Mucosa of stomach (tissue), 1 donor: ENCODE measurements around the gene WLS.
A peak's percentile ranks its signal among the peaks of the same experiment; 100 is the strongest.
"Not testable (repeated sequence)": the region's sequence is repeated elsewhere in the genome, so short reads cannot be mapped to it uniquely, and the experiment has no call there.

Source experiments
- H3K27me3 ChIP-seq: one replicate; pipeline ENCODE4 v1.7.0; 2013; ENCODE audit warnings: mild to moderate bottlenecking, low read length; ENCODE audit not compliant: control insufficient read depth, insufficient read depth
- H3K36me3 ChIP-seq: one replicate; pipeline ENCODE4 v1.7.0; 2013; ENCODE audit warnings: low read length; ENCODE audit not compliant: control insufficient read depth, insufficient read depth
- H3K4me1 ChIP-seq: one replicate; pipeline ENCODE4 v1.7.0; 2013; ENCODE audit warnings: mild to moderate bottlenecking, low read length; ENCODE audit not compliant: control insufficient read depth, insufficient read depth
- H3K4me3 ChIP-seq: one replicate; pipeline ENCODE4 v1.7.0; 2013; ENCODE audit warnings: low read length
- H3K9ac ChIP-seq: one replicate; pipeline ENCODE4 v1.7.0; 2013; ENCODE audit warnings: mild to moderate bottlenecking, low read length, moderate library complexity
- H3K9me3 ChIP-seq: one replicate; pipeline ENCODE4 v1.7.0; 2013; ENCODE audit warnings: mild to moderate bottlenecking, low read length, moderate library complexity; ENCODE audit not compliant: control insufficient read depth
- donor health status: Pancreatic carcinoma.

WLS gene

DNA sequence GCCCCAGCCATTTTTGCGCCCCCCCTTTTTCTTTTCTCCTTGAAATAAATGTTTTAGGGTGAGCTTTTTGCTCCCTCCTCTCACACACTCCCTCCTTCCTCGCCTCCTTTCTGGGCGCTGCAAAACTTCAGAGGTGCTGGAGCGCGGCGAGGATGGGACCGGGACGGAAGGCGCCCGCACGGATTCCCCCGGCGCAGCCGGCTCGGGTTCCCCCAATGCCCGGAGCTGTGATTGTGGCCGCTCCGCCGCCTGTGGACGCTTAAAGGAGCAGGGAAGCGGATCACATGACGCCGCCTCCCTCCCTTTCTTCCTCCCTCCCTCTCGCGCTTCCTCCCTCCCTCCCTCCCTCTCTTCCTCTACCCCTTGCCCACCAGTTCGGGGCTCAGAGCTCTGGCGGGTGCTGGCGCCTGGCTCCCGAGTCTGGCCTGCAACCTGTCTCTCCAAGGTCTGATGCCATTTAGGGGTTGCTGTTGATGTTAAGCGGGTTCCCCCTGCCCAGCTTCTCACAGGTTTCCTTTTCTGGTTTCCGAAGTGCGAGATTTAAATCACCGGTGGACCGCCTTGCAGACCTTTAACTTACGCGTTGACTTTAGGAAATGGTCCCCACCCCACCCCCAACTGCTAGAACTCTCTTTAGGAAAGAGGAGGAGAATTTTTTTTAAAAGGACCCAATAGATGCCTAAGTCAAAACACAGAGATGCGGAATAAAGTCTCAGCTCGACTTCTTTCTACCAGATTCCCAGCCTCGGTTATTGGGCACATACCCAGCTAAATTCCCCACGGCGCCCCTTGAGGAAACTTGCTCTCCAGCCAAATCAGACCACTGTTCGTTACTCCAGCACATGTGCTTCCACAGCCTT, at the start of gene WLS:
TSS of gene WLS (minus strand) at position 235 of the 860 bp plus-strand sequence. CDS start at position 11, 224 bp downstream.
- Histone ChIP-seq H3K4me1 (no peaks in the 10 kb centered on the region), H3K27me3 (no peaks in the 10 kb centered on the region), H3K9me3 (no peaks in the 10 kb centered on the region), H3K9ac (peak within 1 kb of the TSS; percentile 96), H3K4me3 (peak within 1 kb of the TSS; percentile 92), H3K36me3 (no peaks in the 10 kb centered on the region)

DNA sequence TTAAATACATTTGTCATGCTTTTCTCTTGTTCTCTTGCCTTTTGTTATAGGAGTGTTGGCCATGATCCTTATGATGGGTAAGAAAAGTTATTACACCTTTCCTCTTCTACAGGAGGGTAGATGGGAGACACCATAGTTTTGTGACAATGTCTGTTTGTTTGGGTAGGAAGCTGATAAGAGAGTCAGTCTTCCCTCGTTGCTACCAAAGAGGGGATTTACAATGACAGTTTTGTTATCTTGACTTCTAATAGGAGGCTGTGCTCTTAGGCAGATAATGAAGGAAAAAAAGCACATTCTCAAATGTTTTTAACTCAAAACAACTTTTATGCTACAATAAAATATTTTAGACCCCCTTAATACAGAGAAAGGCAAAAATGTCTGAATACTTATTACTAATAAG, 48.0 kb upstream of the WLS start:
- H3K4me3 ChIP-seq, result no peak overlapping the region
- H3K4me1 ChIP-seq, result no peaks in the 10 kb centered on the region
- H3K27me3 ChIP-seq, result no peaks in the 10 kb centered on the region
- no peaks in the 10 kb centered on the region for H3K9me3 ChIP-seq
- H3K36me3 ChIP-seq, result no peaks in the 10 kb centered on the region
- H3K9ac ChIP-seq, result no peak overlapping the region

DNA sequence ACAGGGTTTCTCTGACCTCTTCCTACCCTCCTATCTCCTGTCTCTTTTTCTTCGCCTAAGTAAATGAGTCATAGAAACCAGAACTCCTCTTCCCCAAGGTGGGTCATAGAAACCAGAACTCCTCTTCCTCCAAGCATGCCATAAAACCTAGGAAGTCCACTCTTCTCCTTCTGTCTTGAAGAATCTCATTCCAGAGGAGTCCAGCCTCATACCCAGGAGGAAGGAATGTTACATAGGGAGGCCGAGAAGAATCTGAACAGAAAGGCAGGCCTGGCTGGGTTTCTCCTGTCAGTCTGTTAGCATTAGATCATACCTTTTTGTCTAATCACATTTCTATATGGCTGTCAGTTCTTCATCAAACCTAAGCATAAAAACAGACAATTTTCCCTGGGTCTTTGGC, 47.5 kb upstream of the WLS start:
- H3K4me1 ChIP-seq, result no peaks in the 10 kb centered on the region
- no peak overlapping the region for H3K9ac ChIP-seq
- no peaks in the 10 kb centered on the region for H3K9me3 ChIP-seq
- no peak overlapping the region for H3K4me3 ChIP-seq
- no peaks in the 10 kb centered on the region for H3K36me3 ChIP-seq
- no peaks in the 10 kb centered on the region for H3K27me3 ChIP-seq

DNA sequence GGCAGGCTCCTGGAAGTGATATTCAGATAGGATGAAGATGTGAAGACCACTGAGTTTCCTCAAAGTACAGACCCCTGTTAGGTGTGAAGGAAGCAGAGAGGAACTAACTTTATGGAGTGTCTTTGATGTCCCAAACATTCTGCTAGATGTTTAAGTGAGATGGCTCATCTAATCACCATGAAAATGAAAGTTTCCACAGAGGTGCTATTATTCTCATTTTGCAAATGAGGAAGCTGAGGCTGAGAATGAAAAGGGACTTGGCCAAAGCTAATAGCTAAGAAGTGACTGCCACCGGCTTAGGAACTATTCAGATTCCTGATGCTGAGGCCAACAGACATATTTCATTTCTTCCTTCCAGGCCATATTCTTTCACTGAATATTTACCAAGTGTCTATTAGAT, 45.9 kb upstream of the WLS start:
- Histone ChIP-seq H3K4me1 (no peaks in the 10 kb centered on the region), H3K9ac (no peak overlapping the region), H3K36me3 (no peaks in the 10 kb centered on the region), H3K4me3 (no peak overlapping the region), H3K27me3 (no peaks in the 10 kb centered on the region), H3K9me3 (no peaks in the 10 kb centered on the region)

DNA sequence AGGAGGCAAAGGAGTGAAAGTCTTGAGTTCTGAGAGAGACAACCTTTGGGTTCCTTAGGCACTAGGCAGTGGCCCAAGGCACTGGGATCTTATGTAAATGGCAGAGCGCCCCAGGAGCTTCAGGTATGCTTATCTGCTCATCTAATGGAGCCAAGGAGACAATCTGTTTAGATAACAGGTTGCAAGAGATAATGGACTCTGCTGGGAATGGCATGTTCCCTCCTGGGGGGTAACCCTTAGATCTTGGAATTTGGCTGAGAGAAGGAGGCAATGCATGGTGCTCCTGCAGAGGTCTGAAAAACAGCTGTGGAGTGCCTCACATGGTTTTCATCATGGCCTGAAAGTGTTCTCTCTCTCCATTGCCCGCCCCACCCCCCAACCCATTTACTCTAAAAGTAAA, 44.1 kb upstream of the WLS start:
- Histone ChIP-seq H3K27me3 (no peaks in the 10 kb centered on the region), H3K9me3 (no peaks in the 10 kb centered on the region), H3K9ac (no peak overlapping the region), H3K4me1 (no peaks in the 10 kb centered on the region), H3K36me3 (no peaks in the 10 kb centered on the region), H3K4me3 (no peak overlapping the region)

DNA sequence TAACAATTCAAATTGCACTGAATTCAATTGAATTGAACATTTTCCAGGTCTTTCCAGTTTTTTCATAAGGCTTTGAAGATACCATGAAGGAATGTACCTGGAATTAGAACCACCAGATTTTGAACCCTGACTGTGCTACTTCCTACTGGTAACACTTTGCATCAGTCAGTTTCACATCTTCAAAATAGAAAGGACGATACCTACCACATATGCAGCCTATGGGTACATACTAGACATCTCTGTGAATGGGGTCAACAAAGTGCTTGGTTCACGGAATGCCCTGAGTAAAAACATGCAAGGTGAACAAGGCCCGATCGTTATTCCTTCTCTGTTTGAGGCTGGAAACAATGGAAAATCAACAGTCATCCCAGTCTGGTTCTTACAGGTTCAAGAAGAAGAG, 41.2 kb upstream of the WLS start:
- Histone ChIP-seq H3K4me1 (no peaks in the 10 kb centered on the region), H3K9me3 (no peaks in the 10 kb centered on the region), H3K9ac (no peak overlapping the region), H3K27me3 (no peaks in the 10 kb centered on the region), H3K4me3 (no peak overlapping the region), H3K36me3 (no peaks in the 10 kb centered on the region)

DNA sequence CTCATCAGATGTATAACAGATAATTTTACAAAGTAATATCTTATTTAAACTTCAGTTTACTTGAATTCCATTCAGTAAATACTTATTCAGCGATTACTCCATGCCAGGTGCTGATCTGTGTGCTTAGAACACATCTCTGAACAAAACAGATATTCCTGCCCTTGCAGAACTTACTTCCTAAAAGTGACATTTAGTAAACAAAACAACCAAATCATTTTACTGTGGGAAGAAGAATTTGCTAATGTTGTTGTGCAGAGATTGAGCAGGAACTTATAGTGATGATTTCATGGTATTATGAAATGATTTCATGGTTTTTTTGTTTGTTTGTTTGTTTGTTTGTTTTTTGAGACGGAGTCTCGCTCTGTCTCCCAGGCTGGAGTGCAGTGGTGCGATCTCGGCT, 39.3 kb upstream of the WLS start:
- H3K27me3 ChIP-seq, result no peaks in the 10 kb centered on the region
- H3K4me3 ChIP-seq, result no peak overlapping the region
- H3K36me3 ChIP-seq, result no peaks in the 10 kb centered on the region
- H3K9me3 ChIP-seq, result no peaks in the 10 kb centered on the region
- H3K9ac ChIP-seq, result no peak overlapping the region
- H3K4me1 ChIP-seq, result no peaks in the 10 kb centered on the region

DNA sequence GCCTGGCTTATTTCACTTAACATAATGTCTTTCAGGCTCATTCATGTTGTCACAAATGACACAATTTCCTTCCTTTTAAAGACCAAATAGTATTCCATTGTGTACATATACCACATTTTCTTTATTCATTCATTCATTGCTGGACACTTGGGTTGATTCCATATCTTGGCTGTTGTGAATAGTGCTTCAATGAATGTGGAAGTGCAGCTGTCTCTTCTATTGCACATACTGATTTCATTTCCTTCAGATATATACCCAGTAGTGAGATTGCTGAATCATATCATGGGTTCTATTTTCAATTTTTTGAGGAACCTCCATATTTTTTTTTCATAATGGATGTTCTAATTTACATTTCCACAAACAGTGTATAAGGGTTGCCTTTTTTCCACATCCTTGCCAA, 38.6 kb upstream of the WLS start:
- H3K9me3 ChIP-seq, result no peaks in the 10 kb centered on the region
- no peak overlapping the region for H3K4me3 ChIP-seq
- H3K4me1 ChIP-seq, result no peaks in the 10 kb centered on the region

DNA sequence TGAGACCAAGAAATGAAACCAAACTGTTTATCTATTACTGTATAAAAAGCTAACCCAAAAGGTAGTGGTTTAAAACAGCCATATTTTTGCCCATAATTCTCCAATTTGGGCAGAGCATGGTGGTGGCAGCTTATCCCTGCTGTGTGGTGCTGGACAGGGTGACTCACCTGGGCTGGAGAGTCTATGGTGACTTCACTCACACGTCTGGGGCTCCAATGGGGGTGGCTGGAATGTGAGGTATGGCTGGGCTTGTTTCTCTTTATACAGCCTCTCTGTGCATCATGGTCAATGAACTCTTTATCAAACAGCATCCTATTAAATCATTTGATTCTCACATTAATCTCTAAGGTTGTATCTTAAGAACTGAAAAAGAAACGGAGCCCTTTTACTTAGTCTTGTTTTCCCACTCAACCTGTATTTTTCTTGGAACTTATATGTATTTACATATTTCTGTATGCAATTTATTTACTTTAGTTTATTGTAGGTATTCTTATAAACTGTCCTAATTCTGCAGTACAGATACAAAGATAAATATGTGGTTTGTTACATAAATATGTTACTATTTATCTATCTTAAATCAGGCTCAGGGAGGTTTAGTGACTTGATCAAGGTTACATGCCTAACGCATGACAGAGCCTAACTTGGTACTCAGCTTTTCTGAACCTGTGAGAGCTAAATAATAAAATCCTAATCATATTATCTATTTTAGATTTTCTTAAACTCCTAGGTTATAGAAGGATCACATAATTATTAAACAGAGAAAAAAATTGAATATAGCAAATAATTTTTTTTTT, 37.5 kb upstream of the WLS start:
- Histone ChIP-seq H3K36me3 (no peaks in the 10 kb centered on the region), H3K4me1 (no peaks in the 10 kb centered on the region), H3K4me3 (no peak overlapping the region), H3K27me3 (no peaks in the 10 kb centered on the region), H3K9me3 (no peaks in the 10 kb centered on the region), H3K9ac (no peak overlapping the region)

More for the DNA sequence above, 38.6 kb upstream of the WLS start:
- Histone ChIP-seq H3K27me3 (no peaks in the 10 kb centered on the region), H3K36me3 (no peaks in the 10 kb centered on the region), H3K9ac (no peak overlapping the region)

DNA sequence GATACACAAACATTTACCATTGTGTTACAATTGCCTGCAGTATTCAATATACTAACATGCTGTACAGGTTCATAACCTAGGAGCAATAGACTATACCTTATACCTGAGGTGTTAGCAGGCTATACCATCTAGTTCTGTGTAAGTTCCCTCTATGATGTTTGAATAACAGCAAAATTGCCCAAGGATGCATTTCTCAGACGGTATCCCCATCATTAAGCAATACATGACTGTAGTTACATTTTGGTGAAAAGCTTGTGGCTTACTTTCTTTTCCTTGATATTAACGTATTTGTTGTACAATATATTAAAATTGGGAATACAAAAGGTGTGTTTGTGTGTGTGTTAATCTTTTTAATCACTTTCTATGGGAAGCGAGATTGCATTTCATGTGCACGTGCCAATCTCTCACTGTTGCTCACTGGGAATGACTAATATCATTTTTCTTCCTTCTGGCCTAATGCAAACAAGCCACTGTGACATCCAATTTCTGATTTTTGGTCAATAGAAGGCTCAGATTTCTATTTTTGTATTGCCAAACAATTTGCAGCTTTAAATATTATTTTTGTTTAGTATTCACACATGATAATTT, 36.7 kb upstream of the WLS start:
- Histone ChIP-seq H3K27me3 (no peaks in the 10 kb centered on the region), H3K9ac (no peak overlapping the region)

DNA sequence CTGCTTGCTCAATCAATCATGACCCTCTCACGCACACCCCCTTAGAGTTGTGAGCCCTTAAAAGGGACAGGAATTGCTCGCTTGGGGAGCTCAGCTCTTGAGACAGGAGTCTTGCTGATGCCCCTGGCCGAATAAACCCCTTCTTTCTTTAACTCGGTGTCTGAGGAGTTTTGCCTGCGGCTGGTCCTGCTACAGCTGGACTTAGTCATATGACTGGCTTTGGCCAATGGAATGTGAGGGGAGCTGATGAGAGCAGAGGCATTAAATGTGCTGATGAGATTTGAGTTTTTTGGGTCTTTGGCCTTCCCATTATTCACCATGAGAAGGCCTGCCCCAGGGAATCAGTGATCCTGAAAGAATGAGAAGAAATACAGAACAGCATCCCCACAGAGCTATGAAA, 24.5 kb upstream of the WLS start:
- not testable (repeated sequence) for H3K9me3 ChIP-seq, H3K4me1 ChIP-seq, H3K9ac ChIP-seq, H3K36me3 ChIP-seq, H3K4me3 ChIP-seq, H3K27me3 ChIP-seq

More for the DNA sequence above, 36.7 kb upstream of the WLS start:
- no peak overlapping the region for H3K4me3 ChIP-seq
- H3K4me1 ChIP-seq, result no peaks in the 10 kb centered on the region
- no peaks in the 10 kb centered on the region for H3K36me3 ChIP-seq
- no peaks in the 10 kb centered on the region for H3K9me3 ChIP-seq

DNA sequence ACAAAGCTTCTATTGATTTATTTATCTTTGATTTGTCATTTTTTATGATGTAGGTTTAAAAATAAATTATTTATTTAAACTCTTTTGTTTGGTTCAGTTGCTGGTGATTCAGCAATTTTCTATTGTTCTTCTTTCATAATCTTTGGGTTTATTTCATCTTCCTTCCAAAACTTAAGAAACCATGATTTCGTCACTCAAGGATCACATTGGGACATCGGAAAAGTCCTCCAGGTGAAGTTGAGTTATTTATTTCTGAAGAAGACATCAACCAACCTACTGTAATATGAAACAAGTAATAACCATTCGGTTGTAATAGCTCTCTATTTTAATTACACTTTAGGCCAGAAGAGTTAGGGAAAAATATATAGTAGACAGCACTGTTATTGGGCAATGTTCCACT, 23.0 kb upstream of the WLS start:
- no peak overlapping the region for H3K4me3 ChIP-seq
- no peaks in the 10 kb centered on the region for H3K36me3 ChIP-seq
- no peaks in the 10 kb centered on the region for H3K27me3 ChIP-seq
- no peaks in the 10 kb centered on the region for H3K9me3 ChIP-seq
- H3K4me1 ChIP-seq, result no peaks in the 10 kb centered on the region
- H3K9ac ChIP-seq, result no peak overlapping the region
